ENCODE measurements around the gene SIPA1L3.

DNA sequence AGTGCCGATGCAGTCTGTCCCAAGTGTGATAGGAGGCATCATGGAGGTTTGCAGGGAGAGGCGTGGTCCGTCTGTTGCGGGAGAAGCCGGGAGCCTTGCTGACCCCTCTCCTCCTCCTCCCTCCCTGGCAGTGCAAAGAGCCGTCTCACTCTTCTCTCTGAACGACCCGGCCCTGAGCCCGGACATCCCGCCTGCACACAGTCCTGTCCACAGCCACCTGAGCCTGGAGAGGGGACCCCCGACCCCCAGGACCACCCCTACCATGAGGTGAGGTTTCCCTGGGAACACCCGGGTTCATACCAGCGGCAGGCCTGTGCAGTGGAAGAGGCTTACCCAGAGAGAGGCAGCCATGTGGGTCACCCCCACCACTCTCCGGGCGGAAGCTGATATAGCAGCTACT, 294.7 kb downstream of the SIPA1L3 start:
- TF ChIP-seq, protein P1, sequence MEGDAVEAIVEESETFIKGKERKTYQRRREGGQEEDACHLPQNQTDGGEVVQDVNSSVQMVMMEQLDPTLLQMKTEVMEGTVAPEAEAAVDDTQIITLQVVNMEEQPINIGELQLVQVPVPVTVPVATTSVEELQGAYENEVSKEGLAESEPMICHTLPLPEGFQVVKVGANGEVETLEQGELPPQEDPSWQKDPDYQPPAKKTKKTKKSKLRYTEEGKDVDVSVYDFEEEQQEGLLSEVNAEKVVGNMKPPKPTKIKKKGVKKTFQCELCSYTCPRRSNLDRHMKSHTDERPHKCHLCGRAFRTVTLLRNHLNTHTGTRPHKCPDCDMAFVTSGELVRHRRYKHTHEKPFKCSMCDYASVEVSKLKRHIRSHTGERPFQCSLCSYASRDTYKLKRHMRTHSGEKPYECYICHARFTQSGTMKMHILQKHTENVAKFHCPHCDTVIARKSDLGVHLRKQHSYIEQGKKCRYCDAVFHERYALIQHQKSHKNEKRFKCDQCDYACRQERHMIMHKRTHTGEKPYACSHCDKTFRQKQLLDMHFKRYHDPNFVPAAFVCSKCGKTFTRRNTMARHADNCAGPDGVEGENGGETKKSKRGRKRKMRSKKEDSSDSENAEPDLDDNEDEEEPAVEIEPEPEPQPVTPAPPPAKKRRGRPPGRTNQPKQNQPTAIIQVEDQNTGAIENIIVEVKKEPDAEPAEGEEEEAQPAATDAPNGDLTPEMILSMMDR (IDR thresholded peaks at IDR 0.05), result no peak
- no peak for TF ChIP-seq POLR2A (IDR thresholded peaks at IDR 0.05)

Measured in heart left ventricle (tissue), 13 donors.